Right lobe of liver (tissue), 6 donors: ENCODE results near the gene FBXO36. TPM values are rescaled to one million over a fixed set of nuclear protein-coding genes. Genes with fewer than 3 reads are reported as not detected.
A peak's percentile ranks its signal among the peaks of the same experiment; 100 is the strongest.

Experiments used
- ATAC-seq, 4 donors: fragments of 200-7000 bp; cut with Tn5 transposase; one replicate each; pipeline ENCODE4 v1.9.1; 2020; ENCODE audit warnings: mild to moderate bottlenecking in 4 of 4, moderate library complexity in 4 of 4
- DNase-seq, 3 donors: peaks; one replicate each; pipeline ENCODE4 v3.0.0-alpha.2; 2020
- H3K27ac ChIP-seq, 3 donors: fragments of 200-600 bp; one replicate each; pipeline ENCODE4 v1.8.0; 2022
- H3K27me3 ChIP-seq, 2 donors: fragments of 200-600 bp; one replicate each; pipeline ENCODE4 v1.8.0; 2022
- H3K36me3 ChIP-seq, 4 donors: fragments of 200-600 bp; sonication (generic) in 1 of 4; one replicate each; pipeline versions ENCODE4 v1.5.1 to v1.8.0; 2017 to 2022; ENCODE audit warnings: control low read depth in 1 of 4
- H3K4me1 ChIP-seq, 4 donors: fragments of 200-600 bp; sonication (generic) in 1 of 4; one replicate each; pipeline versions ENCODE4 v1.5.1 to v1.8.0; 2017 to 2022; ENCODE audit warnings: control low read depth in 1 of 4
- H3K4me3 ChIP-seq, 3 donors: fragments of 200-600 bp; one replicate each; pipeline ENCODE4 v1.8.0; 2022
- H3K9me3 ChIP-seq, 4 donors: fragments of 200-600 bp; sonication (generic) in 1 of 4; one replicate each; pipeline versions ENCODE4 v1.5.1 to v1.8.0; 2017 to 2022; ENCODE audit warnings: control low read depth in 1 of 4
- POLR2A ChIP-seq: fragments of 450-650 bp; IDR thresholded peaks from one replicate; pipeline ENCODE4 v1.6.1; 2017; ENCODE audit warnings: antibody characterized with exemption, mild to moderate bottlenecking
- WGBS: methylation state at CpG from one replicate; pipeline ENCODE4 v1.1.6; 2018; ENCODE audit warnings: low coverage, low lambda C conversion rate; ENCODE audit not compliant: insufficient coverage; ENCODE audit errors: missing lambda C conversion rate; 5-methylcytosine and 5-hydroxymethylcytosine counted together
- intact Hi-C, 2 donors: fragments of 100-400 bp; cut with DNase I; formaldehyde crosslinking; loops; one replicate each; pipeline versions ENCODE4 v1.11.2 to v1.14.1; 2022
- total RNA-seq, 6 experiments: library from RNA; depleted of rRNA in 2 of 6; stranded (reverse); fragments of >200 nt in 2 of 6; fragmentation: NEBNext Ultra II Directional in 3 of 6; extraction: Animal tissue kit (Norgen Biotek cat#: 25700) in 3 of 6; gene quantifications; one replicate each; pipeline versions ENCODE4 v1.1.0 to v1.2.4, GENCODE V29; 2016 to 2023
- TF ChIP-seq, protein P1 (sequence below), 4 donors: fragments of 200-600 bp in 3 of 4; fragments of 450-650 bp in 1 of 4; IDR thresholded peaks; one replicate each; pipeline versions ENCODE4 v1.5.1 to v1.8.0; 2016 to 2022; ENCODE audit warnings: antibody characterized with exemption in 4 of 4, mild to moderate bottlenecking in 2 of 4
- donor health status: DM: no; HTN: yes; CAD: no.
- donor health status: DM: no; HTN: no; CAD: no.
- donor health status: DM: no; HTN: no; CAD: no.
- donor health status: DM: no; HTN: yes; CAD: no.
- donor health status: DM: no; HTN: yes; CAD: no.

Gene FBXO36
- total RNA-seq, 6 experiments from 2014 or later = 0.49 to 1.2 (median 0.72) TPM

DNA sequence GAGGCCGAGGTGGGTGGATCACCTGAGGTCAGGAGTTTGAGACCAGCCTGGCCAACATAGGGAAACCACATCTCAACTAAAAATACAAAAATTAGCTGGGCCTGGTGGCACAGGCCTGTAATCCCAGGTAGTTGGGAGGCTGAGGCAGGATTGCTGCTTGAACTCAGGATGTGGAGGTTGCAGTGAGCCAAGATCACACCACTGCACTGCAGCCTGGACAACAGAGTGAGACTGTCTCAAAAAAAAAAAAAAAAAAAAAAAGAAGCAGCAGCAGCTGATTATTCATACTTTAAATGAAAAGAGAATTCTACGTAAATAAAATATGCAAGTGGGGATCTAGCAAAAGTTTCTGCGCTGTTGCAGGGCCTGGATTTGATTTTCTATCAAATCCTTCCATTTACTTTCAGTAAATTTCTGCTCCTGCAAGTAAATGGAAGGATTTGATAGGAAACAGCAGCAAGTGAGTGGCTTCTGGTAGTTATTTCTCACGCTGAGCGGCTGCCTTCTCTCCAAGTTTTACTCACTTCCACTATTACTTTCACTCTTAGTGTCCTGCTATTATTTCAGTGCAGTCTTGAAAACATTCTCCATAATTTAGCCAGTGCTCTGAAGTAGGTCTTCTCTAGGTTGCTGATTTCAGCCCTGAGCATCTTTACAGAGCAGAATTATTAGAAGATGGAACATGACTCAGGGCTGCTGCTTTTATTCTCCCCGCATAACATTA is 78.0 kb downstream of the FBXO36 start:
- Histone ChIP-seq H3K27ac (no peak overlapping the region), H3K9me3 (no peaks in the 10 kb centered on the region), H3K4me3 (no peak overlapping the region), H3K27me3 (no peaks in the 10 kb centered on the region), H3K4me1 (no peaks in the 10 kb centered on the region), H3K36me3 (no peaks in the 10 kb centered on the region)
- intact Hi-C loops = loop anchor here in 1 of 2 donors (5.0 kb wide), 1 partner anchor 612 kb away; no protein-coding TSS in a partner anchor
- no peak for TF ChIP-seq POLR2A
- ATAC-seq (peak in 1 of 4 donors; percentile 45), DNase-seq (no peak)
- 76% methylated on average over 6 of the region's 6 CpGs for WGBS

DNA sequence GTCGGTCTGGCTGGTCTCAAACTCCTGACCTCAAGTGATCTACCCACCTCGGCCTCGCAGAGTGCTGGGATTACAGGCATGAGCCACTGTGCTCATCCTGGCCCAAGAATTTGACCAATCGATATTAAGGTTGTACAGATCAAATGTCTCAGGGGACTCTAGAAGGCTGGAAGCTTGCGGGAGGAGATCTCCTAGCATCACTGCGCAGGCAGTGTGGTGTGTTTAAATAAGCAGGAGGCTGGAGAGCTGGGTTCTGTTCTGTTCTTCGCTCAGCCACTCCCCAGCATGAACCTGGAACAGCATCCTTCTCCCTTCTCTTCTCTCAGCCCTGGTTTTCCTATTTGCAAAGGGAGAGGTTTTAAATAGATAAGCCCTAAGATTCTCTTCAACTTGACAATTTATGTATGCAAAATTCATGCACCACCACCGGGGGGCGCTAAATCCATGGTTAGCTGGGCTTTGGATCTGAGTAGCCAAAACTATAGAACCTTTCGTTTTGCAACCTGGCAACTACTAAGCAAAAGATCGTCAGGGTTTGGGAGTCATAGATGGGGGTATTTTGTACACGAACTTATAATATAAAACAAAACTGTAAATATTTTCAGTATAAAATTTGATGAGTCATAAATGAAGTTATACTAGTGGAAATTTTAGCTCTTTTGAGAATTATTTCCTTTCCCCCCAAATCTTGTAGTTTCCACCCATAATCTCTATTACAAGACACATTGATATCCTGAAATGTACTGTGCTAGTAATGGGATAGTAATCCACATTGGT is 85.8 kb downstream of the FBXO36 start:
- Histone ChIP-seq H3K4me1 (no peaks in the 10 kb centered on the region), H3K36me3 (no peaks in the 10 kb centered on the region), H3K27ac (no peak overlapping the region), H3K4me3 (peak overlapping the region in 1 of 3 donors; percentile 5), H3K27me3 (no peaks in the 10 kb centered on the region), H3K9me3 (no peaks in the 10 kb centered on the region)
- TF ChIP-seq, protein P1, sequence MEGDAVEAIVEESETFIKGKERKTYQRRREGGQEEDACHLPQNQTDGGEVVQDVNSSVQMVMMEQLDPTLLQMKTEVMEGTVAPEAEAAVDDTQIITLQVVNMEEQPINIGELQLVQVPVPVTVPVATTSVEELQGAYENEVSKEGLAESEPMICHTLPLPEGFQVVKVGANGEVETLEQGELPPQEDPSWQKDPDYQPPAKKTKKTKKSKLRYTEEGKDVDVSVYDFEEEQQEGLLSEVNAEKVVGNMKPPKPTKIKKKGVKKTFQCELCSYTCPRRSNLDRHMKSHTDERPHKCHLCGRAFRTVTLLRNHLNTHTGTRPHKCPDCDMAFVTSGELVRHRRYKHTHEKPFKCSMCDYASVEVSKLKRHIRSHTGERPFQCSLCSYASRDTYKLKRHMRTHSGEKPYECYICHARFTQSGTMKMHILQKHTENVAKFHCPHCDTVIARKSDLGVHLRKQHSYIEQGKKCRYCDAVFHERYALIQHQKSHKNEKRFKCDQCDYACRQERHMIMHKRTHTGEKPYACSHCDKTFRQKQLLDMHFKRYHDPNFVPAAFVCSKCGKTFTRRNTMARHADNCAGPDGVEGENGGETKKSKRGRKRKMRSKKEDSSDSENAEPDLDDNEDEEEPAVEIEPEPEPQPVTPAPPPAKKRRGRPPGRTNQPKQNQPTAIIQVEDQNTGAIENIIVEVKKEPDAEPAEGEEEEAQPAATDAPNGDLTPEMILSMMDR (IDR thresholded peaks at IDR 0.05) = peak; percentile 81 to 90 (median 88)
- no peak for TF ChIP-seq POLR2A
- intact Hi-C loops = no loop called here
- 17% methylated on average over 7 of the region's 12 CpGs for WGBS
- ATAC-seq = peak; percentile 79 to 96 (median 92)
- peak; percentile 76 to 84 (median 77) for DNase-seq

DNA sequence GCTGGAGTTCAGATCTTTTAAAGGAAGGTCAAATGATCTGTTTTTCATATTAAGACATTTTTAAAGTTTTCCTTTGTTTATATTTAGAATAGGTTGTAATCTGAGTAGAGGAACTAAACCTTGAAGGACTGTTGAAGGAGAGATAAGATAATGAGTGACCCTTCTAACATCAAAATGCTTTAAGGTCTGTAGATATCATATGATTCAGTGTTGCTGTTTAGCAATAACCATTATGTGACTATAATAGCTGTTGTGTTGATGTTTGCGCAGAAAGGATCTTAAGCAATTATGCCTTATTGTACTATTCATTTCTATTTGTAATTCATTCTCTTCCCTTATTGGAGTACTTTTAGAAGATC is 86.4 kb downstream of the FBXO36 start:
- H3K4me1 ChIP-seq = no peaks in the 10 kb centered on the region
- DNase-seq = no peak
- intact Hi-C loops = no loop called here
- H3K4me3 ChIP-seq = no peak overlapping the region
- no peaks in the 10 kb centered on the region for H3K27me3 ChIP-seq
- 80% methylated on average over 1 of the region's 1 CpG for WGBS
- H3K36me3 ChIP-seq = no peaks in the 10 kb centered on the region
- no peak overlapping the region for H3K27ac ChIP-seq
- H3K9me3 ChIP-seq = no peaks in the 10 kb centered on the region
- ATAC-seq = peak in 1 of 4 donors; percentile 22
- TF ChIP-seq, protein P1 (IDR thresholded peaks at IDR 0.05) = no peak
- no peak for TF ChIP-seq POLR2A

DNA sequence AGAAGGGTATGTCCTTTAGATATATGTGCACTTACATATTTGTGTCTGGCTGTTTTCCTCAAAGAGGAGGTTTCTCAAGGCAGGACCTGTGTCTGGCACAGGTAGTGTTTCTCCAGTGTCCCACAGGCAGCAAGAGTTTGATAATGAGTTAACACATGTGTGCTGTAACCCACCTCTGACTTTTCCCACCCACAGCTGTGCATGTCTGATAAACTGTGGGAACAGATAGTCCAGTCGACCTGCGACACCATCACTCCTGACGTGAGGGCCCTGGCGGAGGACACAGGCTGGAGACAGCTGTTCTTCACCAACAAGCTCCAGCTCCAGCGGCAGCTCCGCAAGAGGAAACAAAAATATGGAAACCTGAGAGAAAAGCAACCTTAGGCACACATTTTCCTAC is 88.2 kb downstream of the FBXO36 start:
- Histone ChIP-seq H3K9me3 (no peaks in the 10 kb centered on the region), H3K27me3 (no peaks in the 10 kb centered on the region), H3K4me3 (no peak overlapping the region), H3K4me1 (no peaks in the 10 kb centered on the region), H3K36me3 (no peaks in the 10 kb centered on the region), H3K27ac (no peak overlapping the region)
- ATAC-seq (no peak), DNase-seq (no peak)
- intact Hi-C loops = no loop called here
- TF ChIP-seq, protein P1 (IDR thresholded peaks at IDR 0.05) = no peak
- no peak for TF ChIP-seq POLR2A
- no CpG with 5 or more reads among the region's 6 CpGs for WGBS

DNA sequence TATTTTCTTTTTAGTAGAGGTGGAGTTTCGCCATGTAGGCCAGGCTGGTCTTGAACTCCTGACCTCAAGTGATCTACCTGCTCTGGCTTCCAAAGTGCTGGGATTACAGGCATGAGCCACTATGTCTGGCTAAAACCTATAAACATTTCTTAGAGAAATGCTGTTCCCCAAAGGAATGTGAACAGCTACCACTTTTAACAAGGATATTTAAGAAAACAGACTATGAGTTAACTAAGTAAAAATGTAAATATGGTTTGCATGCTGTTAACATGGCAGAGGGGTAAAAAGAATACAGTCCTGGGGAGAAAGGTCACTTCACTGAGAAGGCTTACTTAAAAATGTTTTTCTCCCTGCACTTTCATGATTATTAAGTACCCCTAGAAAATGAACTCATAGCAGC is 89.3 kb downstream of the FBXO36 start:
- TF ChIP-seq, protein P1 (IDR thresholded peaks at IDR 0.05) = no peak
- TF ChIP-seq POLR2A = no peak
- no peaks in the 10 kb centered on the region for H3K27me3 ChIP-seq
- DNase-seq (no peak), ATAC-seq (no peak)
- H3K27ac ChIP-seq = no peak overlapping the region
- H3K4me3 ChIP-seq = no peak overlapping the region
- H3K9me3 ChIP-seq = no peaks in the 10 kb centered on the region
- no peaks in the 10 kb centered on the region for H3K4me1 ChIP-seq
- WGBS = 100% methylated on average over 1 of the region's 1 CpG
- no peaks in the 10 kb centered on the region for H3K36me3 ChIP-seq
- intact Hi-C loops = no loop called here
